Astrocyte of the hippocampus (primary cell): ENCODE measurements around the gene TDRD9.

Source experiments
- DNase-seq: peaks from one replicate; pipeline ENCODE4 v3.0.0; 2011; ENCODE audit warnings: low read depth, low spot score

Gene TDRD9

DNA sequence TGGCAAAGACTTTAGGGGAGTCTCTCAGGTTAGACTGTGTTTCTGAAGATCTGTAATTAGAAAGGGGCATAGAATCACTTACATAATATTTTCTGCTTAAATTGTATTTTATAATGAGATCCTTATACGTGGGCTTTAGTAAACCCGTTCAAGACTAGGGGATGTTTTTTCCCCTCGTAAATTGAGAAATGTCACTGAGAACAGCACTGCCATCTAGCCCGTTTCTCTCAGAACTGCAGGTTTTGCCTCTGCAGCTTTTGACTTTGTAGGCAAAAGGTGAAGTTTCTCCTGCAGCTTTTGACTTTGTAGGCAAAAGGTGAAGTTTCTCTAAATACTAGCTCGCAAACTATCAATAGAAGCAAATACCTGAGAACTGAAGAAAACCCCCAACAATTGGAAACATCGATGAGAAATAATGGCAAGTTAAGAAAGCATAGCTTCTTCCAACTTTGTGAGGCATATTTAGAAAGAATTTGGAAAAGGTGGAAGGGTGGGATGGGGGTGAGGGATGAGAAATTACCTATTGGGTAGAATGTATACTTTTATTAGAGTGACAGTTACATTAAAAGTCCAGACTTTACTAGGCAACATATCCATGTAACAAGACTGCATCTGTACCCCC, 147.4 kb downstream of the TDRD9 start:
- peak; percentile 22 for DNase-seq

DNA sequence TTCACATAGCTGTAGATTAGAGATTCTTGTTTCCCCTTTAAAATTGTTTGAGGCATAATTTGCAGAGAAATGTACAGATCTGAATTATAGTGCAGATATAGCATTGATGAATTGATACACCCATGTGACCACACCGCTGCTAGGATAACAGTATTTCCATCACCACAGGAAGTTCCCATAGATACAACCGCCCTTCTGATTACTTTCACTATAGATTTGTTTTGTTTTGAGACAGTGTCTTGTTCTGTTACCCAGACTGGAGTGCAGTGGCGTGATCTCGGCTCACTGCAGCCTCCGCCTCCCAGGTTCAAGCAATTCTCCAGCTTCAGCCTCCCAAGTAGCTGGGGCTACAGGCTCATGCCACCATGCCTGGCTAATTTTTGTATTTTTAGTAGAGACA, 148.5 kb downstream of the TDRD9 start:
- DNase-seq, result no peak

DNA sequence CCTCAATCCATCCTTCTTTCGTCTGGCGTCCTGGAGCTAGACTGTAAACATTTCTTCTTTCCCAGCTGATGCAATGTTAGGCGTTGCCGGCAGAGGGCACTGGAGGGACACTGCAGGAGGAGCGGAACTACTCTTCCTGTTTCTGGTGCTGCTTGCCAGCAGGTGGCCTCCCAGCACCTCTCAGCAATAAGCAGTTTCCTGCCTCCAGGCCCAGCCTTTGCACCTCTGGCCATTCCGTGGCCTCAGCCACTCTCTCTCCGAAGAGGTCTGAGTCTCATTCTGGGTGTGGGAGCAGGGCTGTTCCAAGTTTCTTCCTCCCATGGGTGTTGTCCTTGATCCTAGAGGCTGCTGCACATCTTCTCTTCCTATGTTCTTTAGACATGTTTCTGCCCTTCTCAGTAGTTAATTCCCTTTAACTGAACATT, 149.8 kb downstream of the TDRD9 start:
- DNase-seq, result peak; percentile 92

DNA sequence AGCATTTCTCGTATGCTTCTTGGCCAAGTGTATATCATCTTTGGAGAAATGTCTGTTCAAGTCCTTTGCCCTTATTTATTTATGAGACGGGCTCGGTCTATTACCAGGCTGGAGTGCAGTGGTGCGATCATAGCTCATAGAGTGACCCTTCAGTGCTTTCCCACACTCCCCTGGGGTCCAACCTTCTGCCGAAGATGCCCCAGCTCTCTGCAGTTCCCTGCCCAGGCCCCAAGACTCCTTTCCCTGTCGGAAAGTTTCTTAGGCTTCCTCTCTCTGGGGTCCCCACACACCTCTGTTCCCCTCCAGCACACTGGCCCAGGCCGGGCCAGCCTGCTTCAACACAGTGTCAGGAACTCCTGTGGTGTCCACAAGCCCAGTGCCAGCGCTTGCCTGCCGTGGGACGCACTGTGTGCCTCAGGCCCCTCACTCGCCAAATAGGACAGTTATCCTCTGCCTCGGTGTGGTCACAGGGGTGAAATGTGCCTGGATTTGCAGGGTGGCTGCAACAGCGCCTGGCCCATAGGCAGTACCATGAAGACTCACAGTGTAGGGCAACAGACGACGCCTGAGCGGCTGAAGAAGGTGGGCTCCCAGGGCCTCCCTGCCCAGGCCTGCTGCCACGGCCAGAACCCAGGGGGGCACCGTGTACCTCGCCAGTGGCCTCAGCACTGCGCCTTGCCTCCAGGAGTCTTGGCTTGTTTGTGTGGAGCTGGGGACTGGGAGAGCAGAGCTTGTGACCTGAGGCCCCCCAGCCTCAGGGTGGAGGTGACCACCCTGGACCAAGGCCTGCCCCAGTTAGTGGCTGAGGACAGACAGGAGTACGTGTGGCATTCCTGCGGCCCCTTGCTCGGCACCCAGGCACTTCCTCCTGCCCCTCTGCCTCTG, 152.4 kb downstream of the TDRD9 start:
- no peak for DNase-seq

DNA sequence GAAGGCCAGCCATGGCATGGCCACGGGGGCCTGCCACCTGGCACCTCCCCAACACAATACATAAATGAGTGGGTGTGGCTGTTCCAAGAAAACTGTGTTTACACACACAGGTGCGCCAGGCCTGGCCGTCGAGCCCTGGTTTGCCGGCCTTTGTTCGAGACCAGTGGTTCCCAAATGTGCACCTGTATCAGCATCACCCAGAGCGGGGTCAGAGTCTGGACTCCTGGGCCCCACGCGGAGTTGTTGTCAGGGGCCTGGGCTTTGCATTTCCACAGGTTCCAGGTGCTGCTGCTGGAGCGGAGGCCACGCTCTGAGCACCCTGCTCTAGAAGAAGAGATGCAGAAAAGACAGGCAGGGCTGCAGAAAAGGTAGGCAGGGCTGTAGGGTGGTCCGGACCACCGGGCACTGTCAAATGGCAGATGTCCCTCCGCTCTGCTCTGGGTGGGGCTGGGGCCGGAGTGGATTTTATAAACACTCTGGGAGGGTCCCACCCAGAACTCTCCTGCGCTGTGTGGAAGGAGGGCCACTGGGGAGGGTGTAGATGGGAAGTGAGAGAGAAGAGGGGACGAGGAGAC, 153.1 kb downstream of the TDRD9 start:
- peak; percentile 0 for DNase-seq

DNA sequence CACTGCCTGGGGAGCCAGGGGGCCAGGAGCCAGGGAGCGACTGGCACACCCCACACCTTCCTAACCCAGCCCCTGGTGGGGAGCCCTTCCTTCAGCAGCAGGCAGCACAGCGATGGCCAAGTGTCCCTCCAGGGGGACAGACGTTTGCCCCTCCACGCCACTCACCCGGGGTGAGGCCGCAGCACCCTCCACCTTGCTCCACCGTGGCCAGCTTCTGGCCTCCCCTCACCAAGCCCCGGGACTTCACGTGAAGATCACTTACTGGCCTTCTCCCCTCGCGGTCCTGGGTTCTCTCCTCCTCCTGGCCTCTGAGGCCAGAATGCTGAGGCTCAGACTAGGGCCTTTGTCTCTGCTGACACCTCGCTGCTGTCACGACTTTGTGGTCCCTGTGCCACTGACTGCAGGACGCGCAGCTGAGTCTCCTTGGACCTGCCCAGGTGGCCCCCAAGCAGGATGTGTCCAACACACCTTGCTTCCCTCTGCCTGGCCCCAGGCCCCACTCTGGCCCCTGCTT, 153.8 kb downstream of the TDRD9 start:
- DNase-seq, result no peak

DNA sequence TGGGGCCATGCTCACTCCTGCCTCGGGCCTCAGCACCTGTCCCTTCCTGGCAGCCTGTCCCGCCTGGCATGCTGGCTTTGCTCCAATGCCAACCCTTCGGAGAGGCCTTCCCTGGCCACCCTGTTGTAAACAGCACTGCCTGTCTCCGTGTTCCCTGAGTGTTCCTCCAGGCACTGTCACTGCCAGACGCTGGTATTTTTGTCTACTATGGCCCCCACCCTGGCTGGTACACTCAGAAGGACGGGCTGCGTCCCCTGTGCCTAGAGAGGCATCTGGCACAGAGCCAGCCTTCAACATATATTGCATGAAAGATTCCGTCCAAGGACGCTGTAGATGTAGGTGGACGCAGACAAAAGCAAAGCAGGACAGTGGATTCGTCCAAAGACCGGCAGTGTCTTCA, 154.6 kb downstream of the TDRD9 start:
- no peak for DNase-seq

DNA sequence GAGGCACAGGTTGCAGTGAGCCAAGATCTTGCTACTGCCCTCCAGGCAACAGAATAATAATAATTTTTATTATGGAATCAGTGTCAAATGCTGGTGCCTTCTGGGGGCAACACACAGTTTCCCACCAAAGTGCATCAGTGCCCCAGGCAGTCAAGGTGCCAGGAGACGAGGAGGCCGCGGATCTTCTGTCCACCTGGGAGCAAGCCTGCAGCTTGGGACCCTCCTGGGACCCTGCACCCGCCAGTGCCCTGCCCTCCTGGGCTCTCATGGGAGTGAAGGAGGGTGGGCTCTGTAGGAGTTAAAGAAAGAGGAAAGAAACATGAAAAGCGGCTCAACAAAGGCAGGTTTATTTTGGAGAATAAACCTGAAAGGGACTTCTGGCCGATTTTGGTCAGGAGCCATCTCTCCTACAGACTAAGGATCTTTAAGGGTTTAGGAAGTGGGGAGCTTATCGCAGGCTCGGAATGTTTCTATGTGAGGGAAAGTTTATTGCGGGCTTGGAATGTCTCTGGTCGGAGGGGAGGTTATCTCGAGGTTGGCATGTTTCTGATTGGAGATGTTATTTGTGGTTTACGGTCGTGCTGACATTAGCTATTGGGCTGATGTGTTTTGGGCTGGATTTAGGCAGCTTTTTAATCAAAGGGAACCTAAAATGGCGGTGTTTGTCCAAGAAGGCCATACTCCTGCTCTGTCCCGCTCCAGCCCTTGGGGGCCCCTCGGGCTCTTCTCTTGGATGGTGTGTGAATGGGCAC, 156.2 kb downstream of the TDRD9 start:
- no peak for DNase-seq

DNA sequence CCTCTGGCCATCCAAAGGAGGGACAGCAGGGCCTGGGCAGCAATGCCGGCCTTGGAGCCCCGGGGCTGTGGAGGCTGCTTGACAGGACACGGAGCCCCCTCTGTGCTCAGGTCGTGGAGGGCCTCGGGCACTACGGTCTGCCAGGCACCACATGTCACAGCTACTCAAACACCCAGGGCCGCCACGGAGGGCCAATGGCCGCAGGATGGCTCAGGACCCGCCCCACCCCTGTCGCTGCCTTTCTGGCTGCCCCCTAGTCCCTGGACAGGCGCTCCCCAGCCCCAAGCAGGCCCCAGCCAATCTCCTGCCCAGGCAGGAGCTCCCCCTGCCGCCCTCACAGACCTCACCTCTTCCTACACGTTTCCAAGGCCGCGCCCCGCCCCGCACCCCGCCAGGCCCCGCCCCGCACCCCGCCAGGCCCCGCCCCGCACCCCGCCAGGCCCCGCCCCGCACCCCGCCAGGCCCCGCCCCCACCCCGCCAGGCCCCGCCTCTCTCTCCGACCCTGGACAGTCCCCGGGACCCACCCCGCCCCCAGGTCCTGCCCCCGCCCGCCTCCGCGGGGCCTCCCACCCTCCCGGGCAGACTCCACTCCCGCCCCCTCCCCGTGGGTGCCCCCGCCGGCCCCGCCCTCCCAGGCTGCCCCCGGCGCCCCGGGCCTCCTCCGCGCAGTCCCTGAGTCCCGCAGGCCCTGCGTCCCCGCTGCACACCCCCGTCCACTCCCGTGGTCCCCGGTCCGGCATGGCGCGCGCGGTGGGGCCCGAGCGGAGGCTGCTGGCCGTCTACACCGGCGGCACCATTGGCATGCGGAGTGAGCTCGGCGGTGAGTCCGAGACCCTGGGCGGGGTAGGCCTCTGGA, 157.0 kb downstream of the TDRD9 start, which contains the start of gene ASPG:
Gene ASPG, plus strand, starts transcription at position 669 of the 857 bp plus-strand sequence. Its CDS starts 71 bp downstream, at position 740.
- no peak for DNase-seq

DNA sequence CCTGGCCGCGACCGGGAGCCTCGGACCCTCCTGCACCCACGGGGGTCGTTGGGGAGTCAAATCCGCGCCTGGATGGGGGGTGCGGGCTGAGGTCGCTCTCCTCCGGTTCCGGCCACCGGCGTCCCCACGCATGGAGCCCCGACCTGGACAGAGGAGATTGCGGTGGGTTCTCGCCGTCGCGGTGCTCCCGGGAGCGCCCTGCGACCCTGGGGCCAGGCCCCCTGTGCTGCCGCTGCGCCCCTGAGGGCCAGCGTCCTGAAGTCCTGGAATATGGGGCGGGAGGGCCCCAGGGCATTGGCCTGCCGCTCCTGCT, 157.6 kb downstream of the TDRD9 start:
- DNase-seq, result no peak

DNA sequence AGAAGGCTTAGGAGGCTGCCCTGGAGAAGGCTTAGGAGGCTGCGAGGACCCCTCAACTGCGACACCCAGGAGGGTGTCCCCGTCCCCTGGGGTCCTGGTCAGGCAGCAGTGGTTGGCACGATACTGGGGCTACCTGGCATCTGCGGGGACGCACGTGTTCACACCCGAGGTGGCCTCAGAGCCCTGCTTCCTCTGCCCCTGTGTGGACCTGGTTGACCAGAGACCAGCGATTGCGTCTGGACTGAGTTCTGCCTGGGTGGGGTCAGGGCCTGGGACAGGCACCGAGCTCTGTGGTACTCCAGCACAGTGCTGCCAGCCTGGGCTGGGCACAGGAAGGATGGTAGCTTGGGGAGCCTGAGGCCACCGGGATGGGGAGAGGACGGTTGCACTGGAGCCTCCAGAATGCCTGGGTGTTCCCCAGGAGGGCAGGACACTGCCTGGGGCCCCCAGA, 158.0 kb downstream of the TDRD9 start:
- no peak for DNase-seq

DNA sequence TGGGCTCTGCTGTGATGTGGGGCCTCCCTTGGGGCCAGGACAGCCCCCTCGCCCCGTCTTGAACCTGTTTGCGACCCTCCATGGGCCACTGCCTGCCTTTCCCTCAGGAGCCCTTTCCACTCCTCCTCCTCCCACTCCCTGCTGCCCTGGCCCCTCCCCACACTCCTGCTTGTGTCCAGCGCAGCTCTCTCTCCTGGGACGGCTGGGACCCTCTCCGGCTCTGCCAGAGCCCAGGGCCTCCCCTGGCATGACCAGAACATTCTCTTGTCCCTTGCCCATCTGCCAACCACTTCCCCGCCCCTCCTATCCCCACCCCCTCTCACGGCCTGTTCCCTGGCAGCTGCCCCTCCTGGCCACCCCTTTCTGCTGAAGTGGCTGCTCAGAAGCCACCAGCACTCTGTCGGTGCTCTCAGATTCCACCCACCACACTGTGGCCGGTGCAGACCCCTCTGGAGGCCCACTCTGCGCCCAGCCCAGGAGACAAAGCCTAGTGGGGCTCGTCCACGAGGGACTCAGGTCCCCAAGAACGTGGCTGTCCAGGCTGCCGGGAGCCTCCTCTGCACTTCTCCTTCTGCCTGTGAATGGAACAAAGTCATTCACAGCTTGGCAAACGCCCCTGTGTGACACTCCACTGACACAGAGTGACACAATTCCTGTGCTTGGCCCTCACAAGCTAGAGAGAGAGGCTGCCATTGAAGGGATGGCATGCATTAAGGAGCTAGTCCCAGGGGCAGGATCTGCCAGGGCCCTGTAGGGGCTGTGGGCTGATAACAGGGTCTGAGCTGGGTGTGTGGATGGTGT, 158.6 kb downstream of the TDRD9 start:
- no peak for DNase-seq

DNA sequence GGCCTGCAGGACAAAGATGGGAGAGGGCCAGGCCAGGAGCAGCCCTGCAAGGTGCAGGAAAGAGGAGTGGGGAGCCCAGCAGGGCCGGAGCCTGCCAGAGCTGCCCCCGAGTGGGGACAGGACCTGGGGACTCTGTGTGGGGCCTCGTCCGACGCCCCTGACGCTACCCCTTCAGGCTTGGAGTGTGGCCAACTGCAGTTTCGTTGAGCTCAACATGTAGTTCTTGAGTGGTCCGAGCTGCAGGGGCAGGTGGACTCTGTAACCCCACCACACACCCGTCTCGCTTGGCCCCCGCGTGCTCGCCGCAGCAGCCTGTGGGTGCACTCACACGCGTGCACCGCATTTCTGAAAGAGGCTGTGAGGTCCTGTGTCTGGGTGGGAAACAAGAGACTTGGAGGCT, 159.2 kb downstream of the TDRD9 start:
- no peak for DNase-seq

DNA sequence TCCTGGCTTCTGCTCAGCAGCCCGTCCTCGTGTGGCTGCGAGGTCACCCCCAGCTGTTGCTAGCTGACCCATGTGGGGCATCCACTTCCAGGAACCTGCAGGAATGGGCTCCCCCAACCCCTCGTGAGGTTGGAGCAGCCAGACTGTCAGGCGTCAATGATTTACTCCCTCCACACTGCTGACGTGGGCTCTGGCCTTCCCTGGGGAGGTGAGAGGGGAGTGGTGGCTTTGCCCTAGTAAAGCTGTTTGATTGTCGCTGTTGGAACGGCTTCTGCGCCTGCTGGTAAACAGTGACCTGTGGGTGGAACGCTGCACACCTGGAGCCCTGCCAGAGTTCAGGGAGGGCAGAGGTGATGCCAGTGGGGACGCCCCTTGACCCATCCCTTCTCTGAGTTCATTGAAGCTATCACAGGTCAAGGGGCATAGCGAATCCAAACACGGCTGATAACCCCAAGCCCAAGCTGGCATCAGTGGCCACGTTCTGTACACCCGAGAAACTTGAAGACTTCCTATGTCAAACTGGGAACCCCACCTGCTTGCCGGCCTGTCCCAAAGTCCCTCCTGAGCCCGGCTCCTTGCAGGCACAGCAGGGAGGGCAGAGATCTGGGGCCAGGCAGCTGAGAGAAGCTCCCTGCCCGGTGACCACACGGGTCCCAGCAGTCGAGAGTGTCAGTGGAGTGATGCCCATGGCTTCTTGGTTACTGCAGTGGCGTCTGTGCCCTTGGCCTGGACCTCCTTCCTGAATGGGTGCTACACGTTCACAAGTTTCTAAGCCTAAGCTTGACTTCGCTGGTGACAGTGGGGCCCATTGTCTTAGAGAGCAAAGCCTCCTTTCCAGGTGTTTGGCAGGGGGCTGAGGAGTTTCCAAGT, 160.0 kb downstream of the TDRD9 start:
- no peak for DNase-seq

DNA sequence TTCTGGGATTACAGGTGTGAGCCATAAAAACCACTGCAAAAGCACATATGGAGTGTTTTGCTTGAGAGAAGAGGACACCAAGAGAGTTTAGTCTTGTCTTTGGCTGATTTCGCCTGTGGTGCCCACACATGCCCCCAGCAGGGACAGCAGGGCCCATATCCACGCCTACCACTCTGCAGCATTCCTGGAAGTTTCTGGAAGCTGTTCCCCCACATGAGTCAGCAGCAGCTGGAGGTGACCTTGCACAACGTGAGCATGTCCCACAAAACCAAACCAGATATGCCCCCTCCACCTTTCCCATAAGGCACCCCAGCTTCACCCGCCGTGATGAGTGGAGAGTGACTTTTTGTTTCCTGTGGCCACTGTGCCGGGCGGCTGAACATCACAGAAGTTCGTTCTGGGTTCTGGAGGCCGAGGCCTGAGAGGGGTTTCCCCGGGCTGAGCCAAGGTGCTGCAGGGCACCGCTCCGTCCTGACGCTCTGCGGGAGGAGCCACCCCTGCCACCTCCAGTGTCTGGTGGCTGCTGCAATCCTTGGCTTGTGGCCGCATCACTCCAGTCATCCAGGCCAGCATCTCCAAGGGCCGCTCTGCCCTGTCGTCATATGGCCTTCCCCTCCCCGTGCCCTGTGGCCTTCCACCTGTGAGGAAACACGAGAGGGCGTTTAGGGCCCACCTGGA, 162.0 kb downstream of the TDRD9 start:
- DNase-seq, result no peak

DNA sequence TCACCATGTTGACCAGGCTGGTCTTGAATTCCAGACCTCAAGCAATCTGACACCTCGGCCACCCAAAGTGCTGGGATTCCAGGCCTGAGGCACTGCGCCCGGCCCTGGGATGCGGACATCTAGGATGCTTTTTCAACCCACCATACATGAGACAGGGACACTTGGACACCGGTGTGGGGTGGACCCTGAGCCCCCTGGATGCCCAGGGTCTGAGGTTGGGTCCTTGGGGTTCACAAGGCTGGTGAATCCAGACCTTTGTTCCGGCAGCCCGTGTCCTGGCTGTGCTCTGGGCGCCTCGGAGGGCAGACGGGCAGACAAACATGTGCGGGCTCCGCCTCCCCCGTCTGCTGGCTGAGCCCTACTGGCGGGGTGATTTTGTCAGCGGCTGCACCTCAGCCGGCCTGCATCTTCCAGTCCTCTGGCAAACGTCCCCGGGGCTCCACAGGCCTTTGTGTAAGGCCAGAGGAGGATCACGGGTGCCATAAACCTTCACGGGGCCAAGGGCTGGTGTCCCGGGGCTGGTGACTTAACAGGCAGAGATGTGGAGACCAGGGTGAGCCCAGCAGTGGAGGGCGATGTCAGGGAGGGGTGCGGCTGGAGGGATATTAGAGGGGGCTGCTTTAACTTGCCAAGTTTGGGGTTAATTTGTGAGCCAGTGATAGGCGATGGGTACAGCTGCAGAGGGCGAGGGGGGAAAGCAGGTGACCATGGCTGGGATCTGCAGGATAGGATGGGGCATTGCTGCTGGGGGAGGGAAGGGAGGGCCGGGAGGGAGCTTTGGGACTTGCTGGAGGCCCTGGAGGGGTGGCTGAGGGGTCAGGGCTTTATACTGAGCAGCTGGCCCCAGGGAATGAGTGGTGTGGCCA, 163.0 kb downstream of the TDRD9 start:
- no peak for DNase-seq

DNA sequence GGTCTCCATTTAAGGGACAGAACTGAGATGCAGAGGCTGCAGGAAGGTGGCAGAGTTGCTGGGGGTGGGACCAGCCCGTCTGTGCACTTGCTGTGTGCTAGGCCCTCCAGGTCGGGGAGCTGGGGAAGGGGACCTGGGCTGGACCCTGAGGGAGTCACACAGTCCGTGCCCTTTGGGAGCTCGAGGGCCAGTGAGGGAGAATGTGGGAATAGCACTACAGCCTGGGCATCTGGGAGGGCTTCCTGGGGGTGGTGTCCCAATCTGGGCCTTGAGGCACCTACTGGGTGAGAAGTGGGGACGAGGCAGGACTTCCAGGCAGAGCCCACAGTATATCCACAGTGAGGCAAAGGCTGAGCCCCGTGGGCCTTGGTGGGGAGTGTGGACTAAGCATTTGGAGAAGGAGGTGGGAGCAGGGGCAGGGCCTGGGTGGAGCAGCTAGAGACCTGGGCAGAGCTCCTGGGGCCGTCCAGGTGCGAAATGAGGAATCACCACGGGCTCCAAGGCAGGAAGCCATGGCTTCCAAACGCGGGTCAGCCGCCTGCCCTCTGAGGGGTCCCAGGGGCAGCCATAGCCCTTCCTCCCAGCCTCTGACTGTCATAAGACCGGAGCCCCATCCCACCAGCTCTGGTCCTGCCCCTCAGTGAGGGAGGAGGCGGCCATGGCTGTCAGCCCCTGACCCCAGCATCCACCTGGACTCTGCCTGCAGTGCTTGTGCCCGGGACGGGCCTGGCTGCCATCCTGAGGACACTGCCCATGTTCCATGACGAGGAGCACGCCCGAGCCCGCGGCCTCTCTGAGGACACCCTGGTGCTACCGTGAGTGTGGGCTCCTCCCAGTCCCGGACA, 163.9 kb downstream of the TDRD9 start:
- DNase-seq, result no peak
